WERI-Rb-1 (cell line): ENCODE data around the gene SLC9C1.

Source experiments
- DNase-seq: peaks from one replicate; pipeline ENCODE4 v3.0.0-alpha.2; 2020
- H3K27ac ChIP-seq: fragments of 250-450 bp; sonication (Bioruptor Pico); 2 replicates; pipeline ENCODE4 v1.5.1; 2020; ENCODE audit warnings: mild to moderate bottlenecking, moderate library complexity
- H3K27me3 ChIP-seq: fragments of 250-450 bp; sonication (Bioruptor Pico); 2 replicates; pipeline ENCODE4 v1.5.1; 2021; ENCODE audit warnings: mild to moderate bottlenecking, low read depth, moderate library complexity; ENCODE audit not compliant: insufficient read depth, severe bottlenecking
- H3K36me3 ChIP-seq: fragments of 250-450 bp; sonication (Bioruptor Pico); 2 replicates; pipeline ENCODE4 v1.5.1; 2020; ENCODE audit warnings: mild to moderate bottlenecking, moderate library complexity
- H3K4me3 ChIP-seq: 2 replicates; pipeline ENCODE4 v1.5.1; 2011; ENCODE audit warnings: low read depth, mild to moderate bottlenecking, control low read depth, low read length
- H3K9me3 ChIP-seq: fragments of 250-450 bp; sonication (Bioruptor Pico); 2 replicates; pipeline ENCODE4 v1.5.1; 2021; ENCODE audit warnings: mild to moderate bottlenecking, moderate library complexity; ENCODE audit not compliant: severe bottlenecking
- TF ChIP-seq, protein P1 (sequence below): IDR thresholded peaks from 2 replicates; pipeline ENCODE4 v1.5.1; 2011; ENCODE audit warnings: low read depth, mild to moderate bottlenecking, control low read depth, inconsistent platforms, low read length

SLC9C1 gene

DNA sequence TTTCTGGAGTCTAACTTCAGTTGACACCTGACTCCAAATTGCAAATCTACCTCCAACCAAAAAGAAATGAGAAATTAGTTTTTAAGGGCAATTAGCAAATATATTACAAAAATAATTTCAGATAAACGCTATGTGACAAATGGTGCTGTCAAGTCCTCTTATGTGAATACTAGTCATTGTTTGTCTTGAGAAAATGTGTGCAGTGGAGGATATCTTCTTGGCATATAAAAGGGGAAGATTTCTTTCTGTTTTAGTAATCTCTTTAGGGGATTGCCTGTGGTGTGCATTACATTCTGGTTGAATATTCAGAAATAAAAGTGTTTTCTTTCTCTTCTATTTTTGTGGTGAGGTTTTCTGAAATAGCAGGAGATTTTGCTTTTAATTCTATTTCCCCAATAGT is 158.0 kb downstream of the SLC9C1 start:
- H3K4me3 ChIP-seq: no peak overlapping the region
- H3K36me3 ChIP-seq: no peaks in the 10 kb centered on the region
- H3K27me3 ChIP-seq: no peaks in the 10 kb centered on the region
- no peak for DNase-seq
- H3K27ac ChIP-seq: no peak overlapping the region
- H3K9me3 ChIP-seq: no peaks in the 10 kb centered on the region
- TF ChIP-seq, protein P1, sequence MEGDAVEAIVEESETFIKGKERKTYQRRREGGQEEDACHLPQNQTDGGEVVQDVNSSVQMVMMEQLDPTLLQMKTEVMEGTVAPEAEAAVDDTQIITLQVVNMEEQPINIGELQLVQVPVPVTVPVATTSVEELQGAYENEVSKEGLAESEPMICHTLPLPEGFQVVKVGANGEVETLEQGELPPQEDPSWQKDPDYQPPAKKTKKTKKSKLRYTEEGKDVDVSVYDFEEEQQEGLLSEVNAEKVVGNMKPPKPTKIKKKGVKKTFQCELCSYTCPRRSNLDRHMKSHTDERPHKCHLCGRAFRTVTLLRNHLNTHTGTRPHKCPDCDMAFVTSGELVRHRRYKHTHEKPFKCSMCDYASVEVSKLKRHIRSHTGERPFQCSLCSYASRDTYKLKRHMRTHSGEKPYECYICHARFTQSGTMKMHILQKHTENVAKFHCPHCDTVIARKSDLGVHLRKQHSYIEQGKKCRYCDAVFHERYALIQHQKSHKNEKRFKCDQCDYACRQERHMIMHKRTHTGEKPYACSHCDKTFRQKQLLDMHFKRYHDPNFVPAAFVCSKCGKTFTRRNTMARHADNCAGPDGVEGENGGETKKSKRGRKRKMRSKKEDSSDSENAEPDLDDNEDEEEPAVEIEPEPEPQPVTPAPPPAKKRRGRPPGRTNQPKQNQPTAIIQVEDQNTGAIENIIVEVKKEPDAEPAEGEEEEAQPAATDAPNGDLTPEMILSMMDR: no peak

DNA sequence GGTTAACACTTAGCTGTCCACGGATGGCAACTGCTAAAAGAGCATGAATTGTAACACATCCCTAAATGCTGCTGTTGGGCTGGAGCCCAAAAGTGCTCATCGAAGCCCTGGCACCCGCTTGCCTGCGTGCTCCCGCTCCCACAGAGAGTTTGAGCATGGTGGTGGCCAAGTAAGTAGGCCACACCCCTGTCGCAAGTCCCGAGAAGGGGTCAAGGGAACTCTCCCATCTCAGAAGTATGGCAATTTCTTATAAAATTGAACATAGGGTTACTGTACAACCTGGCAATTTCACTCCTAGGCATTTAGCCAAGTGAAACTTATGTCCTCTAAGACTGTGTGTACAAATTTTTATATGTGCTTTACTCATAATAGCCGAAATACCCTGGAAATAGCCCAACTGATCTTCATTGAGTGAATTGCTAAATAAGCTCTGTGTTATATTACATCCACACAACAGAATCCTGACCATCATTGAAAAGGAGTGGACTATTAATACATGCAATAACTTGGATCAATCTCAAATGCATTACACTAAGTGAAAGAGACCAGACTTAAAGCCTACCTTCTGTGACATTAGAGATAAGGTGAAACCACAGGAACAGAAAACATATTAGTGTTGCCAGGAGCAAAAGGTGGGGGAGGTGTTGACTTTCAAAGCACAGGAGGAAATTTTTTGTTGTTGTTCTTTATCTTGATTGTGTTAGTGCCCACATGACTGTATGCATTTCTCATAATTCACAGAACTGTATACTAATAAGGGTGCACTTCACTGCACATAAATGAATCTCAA is 159.5 kb downstream of the SLC9C1 start:
- DNase-seq: no peak
- Histone ChIP-seq H3K27me3 (no peaks in the 10 kb centered on the region), H3K36me3 (no peaks in the 10 kb centered on the region), H3K9me3 (no peaks in the 10 kb centered on the region), H3K27ac (no peak overlapping the region), H3K4me3 (no peak overlapping the region)
- TF ChIP-seq, protein P1: no peak

DNA sequence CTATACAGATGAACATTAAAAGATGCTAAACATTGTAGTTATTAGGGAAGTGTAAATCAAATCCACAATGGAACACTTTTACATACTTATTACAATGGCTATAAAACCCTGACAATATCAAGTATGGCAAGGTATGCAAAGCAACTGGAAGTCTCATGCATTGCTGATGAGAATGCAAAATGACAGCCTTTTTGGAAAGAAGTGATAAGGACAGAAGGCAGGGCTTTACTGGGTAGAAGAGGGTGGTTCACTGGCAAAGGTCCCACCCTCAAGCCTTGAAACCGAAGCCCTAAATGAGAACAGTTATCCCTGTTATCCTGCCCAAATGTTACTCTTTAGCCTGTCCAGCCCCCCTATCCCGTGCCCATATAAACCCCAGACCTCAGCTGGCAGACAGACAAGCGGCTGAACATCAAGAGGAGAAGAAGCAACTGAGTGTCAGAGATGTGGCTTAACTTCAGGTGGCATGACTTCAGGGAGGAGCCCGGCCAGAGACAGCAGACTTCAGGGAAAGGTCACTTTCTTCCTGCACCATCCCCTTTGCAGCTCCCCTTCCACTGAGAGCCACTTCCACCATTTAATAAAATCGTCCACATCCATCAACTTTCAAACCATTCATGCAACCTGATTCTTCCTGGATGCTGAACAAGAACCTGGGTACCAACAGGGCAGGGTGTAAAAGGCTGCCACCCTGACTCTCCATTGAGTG is 160.2 kb downstream of the SLC9C1 start:
- no peak for DNase-seq
- Histone ChIP-seq H3K27ac (no peak overlapping the region), H3K9me3 (no peaks in the 10 kb centered on the region), H3K4me3 (no peak overlapping the region), H3K27me3 (no peaks in the 10 kb centered on the region), H3K36me3 (no peaks in the 10 kb centered on the region)
- TF ChIP-seq, protein P1: no peak

- H3K36me3 ChIP-seq: no peaks in the 10 kb centered on the region
- no peaks in the 10 kb centered on the region for H3K27me3 ChIP-seq
- no peak within 1 kb of the TSS for H3K27ac ChIP-seq
- H3K9me3 ChIP-seq: no peaks in the 10 kb centered on the region
- TF ChIP-seq, protein P1: no peak
- no peak for DNase-seq
- no peak within 1 kb of the TSS for H3K4me3 ChIP-seq
Measured at GRCh38 chr3:112132975-112133448, 161.0 kb downstream of the SLC9C1 start, which contains the start of gene GCSAM. GCSAM (minus strand) TSS chr3:112133248; CDS start chr3:112133120, 128 bp downstream.

- no peaks in the 10 kb centered on the region for H3K36me3 ChIP-seq
- H3K9me3 ChIP-seq: no peaks in the 10 kb centered on the region
- DNase-seq: no peak
- TF ChIP-seq, protein P1: no peak
- no peaks in the 10 kb centered on the region for H3K27me3 ChIP-seq
- H3K27ac ChIP-seq: no peak overlapping the region
- no peak overlapping the region for H3K4me3 ChIP-seq
Measured at GRCh38 chr3:112132554-112132953, 161.5 kb downstream of the SLC9C1 start.
